Suprapubic skin (tissue), 3 donors: ENCODE results near the gene ETV7.

ENCODE experiments used
- CTCF ChIP-seq, 2 donors: fragments of 200-600 bp in 1 of 2; fragments of 450-650 bp in 1 of 2; sonication (generic) in 1 of 2; IDR thresholded peaks; one replicate each; pipeline ENCODE4 v1.5.1; 2016 to 2019; ENCODE audit warnings: antibody characterized with exemption in 2 of 2, mild to moderate bottlenecking in 1 of 2, moderate library complexity in 1 of 2
- POLR2A ChIP-seq, 2 donors: fragments of 450-650 bp; IDR thresholded peaks; one replicate each; pipeline ENCODE4 v1.6.1; 2017; ENCODE audit warnings: antibody characterized with exemption in 2 of 2, mild to moderate bottlenecking in 2 of 2, moderate library complexity in 2 of 2

GRCh38 chr6:36418558-36418957, 31.1 kb upstream of the ETV7 start:
- TF ChIP-seq POLR2A (IDR thresholded peaks at IDR 0.05) (no peak), CTCF (IDR thresholded peaks at IDR 0.05) (no peak)
